Vagina (tissue), 2 donors: ENCODE results near the gene MPLKIP. TPM values are rescaled to one million over a fixed set of nuclear protein-coding genes. Genes with fewer than 3 reads are reported as not detected.
"Not testable (repeated sequence)": the region's sequence is repeated elsewhere in the genome, so short reads cannot be mapped to it uniquely, and the experiment has no call there.

Experiments
- DNase-seq, 2 donors: peaks; one replicate each; pipeline ENCODE4 v3.0.0-alpha.2; 2017; ENCODE audit errors: extremely low spot score in 2 of 2
- H3K27ac ChIP-seq: fragments of 200-600 bp; sonication (generic); one replicate; pipeline ENCODE4 v1.5.1; 2019
- H3K27me3 ChIP-seq: fragments of 200-600 bp; sonication (generic); one replicate; pipeline ENCODE4 v1.5.1; 2019
- H3K36me3 ChIP-seq, 2 donors: fragments of 200-600 bp; sonication (generic); one replicate each; pipeline ENCODE4 v1.5.1; 2017 to 2019
- H3K4me1 ChIP-seq: fragments of 200-600 bp; sonication (generic); one replicate; pipeline ENCODE4 v1.5.1; 2019
- H3K4me3 ChIP-seq, 2 donors: fragments of 200-600 bp; sonication (generic); 1 replicate in 1 of 2; 2 replicates in 1 of 2; pipeline ENCODE4 v1.5.1; 2016 to 2019
- H3K9me3 ChIP-seq: fragments of 200-600 bp; sonication (generic); one replicate; pipeline ENCODE4 v1.5.1; 2019
- POLR2A ChIP-seq, 2 donors: fragments of 450-650 bp; IDR thresholded peaks; one replicate each; pipeline ENCODE4 v1.6.1; 2017; ENCODE audit warnings: antibody characterized with exemption in 2 of 2, mild to moderate bottlenecking in 2 of 2, moderate library complexity in 2 of 2
- POLR2AphosphoS5 ChIP-seq, 2 donors: sonication (generic); formaldehyde crosslinking; IDR thresholded peaks; one replicate each; pipeline ENCODE4 v1.9.0; 2017; ENCODE audit warnings: antibody characterized with exemption in 2 of 2, mild to moderate bottlenecking in 2 of 2, low read depth in 1 of 2; ENCODE audit not compliant: insufficient read depth in 1 of 2
- intact Hi-C: fragments of 100-400 bp; cut with DNase I; formaldehyde crosslinking; loops from one replicate; pipeline ENCODE4 v1.15.1; 2023
- total RNA-seq: library from RNA; depleted of rRNA; stranded (reverse); fragments of >200 nt; gene quantifications from one replicate; pipeline ENCODE4 v1.2.3, GENCODE V29; 2016
- TF ChIP-seq, protein P1 (sequence below), 3 experiments: fragments of 450-650 bp in 2 of 3; fragments of 200-600 bp in 1 of 3; sonication (generic) in 1 of 3; IDR thresholded peaks; one replicate each; pipeline ENCODE4 v1.5.1; 2017 to 2019; ENCODE audit warnings: antibody characterized with exemption in 3 of 3, mild to moderate bottlenecking in 2 of 3, moderate library complexity in 2 of 3

MPLKIP gene
- total RNA-seq, 1 donor from 2014 or later, result 32.4 TPM

DNA sequence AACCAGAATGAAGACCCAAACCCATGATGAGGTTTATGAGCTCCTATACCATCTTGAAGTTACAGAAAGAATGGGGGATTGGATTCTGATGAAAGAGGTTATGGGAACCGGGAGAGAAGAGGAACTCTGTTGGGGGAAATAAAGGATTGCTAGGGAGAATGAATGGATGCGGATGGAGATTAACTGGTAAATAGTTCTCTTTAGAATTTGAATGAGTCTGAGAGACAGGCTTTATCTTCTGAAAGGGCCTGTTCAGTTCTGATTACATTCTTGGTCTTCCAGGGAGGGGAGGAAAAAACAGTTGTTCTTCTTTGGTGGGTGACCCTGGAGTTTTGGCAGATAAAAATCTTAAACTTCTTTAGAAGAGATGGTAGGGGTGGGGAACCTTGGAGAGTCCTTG is 14.2 kb upstream of the MPLKIP start:
- intact Hi-C loops, result no loop called here
- TF ChIP-seq POLR2A (IDR thresholded peaks at IDR 0.05) (no peak), POLR2AphosphoS5 (IDR thresholded peaks at IDR 0.05; ENCODE audit: insufficient read depth in 1 of 2, low read depth in 1 of 2) (no peak)
- TF ChIP-seq, protein P1, sequence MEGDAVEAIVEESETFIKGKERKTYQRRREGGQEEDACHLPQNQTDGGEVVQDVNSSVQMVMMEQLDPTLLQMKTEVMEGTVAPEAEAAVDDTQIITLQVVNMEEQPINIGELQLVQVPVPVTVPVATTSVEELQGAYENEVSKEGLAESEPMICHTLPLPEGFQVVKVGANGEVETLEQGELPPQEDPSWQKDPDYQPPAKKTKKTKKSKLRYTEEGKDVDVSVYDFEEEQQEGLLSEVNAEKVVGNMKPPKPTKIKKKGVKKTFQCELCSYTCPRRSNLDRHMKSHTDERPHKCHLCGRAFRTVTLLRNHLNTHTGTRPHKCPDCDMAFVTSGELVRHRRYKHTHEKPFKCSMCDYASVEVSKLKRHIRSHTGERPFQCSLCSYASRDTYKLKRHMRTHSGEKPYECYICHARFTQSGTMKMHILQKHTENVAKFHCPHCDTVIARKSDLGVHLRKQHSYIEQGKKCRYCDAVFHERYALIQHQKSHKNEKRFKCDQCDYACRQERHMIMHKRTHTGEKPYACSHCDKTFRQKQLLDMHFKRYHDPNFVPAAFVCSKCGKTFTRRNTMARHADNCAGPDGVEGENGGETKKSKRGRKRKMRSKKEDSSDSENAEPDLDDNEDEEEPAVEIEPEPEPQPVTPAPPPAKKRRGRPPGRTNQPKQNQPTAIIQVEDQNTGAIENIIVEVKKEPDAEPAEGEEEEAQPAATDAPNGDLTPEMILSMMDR (IDR thresholded peaks at IDR 0.05), result no peak
- H3K36me3 ChIP-seq, result no peaks in the 10 kb centered on the region
- H3K27ac ChIP-seq, result no peak overlapping the region
- H3K4me1 ChIP-seq, result no peaks in the 10 kb centered on the region
- H3K9me3 ChIP-seq, result no peaks in the 10 kb centered on the region
- no peak overlapping the region for H3K4me3 ChIP-seq
- no peaks in the 10 kb centered on the region for H3K27me3 ChIP-seq
- DNase-seq, result no peak

DNA sequence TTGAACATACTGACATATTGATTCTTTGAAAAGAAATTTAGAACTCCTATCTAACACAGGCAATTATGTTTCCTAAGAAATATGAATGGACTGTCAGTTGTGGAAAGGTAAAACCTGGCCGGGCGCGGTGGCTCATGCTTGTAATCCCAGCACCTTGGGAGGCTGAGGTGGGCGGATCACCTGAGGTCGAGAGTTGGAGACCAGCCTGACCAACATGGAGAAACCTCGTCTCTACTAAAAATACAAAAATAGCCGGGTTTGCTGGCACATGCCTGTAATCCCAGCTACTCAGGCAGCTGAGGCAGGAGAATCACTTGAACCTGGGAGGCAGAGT is 13.8 kb upstream of the MPLKIP start:
- intact Hi-C loops, H3K4me3 ChIP-seq, H3K27ac ChIP-seq, H3K36me3 ChIP-seq, H3K27me3 ChIP-seq, DNase-seq, H3K4me1 ChIP-seq, H3K9me3 ChIP-seq: not testable (repeated sequence)

DNA sequence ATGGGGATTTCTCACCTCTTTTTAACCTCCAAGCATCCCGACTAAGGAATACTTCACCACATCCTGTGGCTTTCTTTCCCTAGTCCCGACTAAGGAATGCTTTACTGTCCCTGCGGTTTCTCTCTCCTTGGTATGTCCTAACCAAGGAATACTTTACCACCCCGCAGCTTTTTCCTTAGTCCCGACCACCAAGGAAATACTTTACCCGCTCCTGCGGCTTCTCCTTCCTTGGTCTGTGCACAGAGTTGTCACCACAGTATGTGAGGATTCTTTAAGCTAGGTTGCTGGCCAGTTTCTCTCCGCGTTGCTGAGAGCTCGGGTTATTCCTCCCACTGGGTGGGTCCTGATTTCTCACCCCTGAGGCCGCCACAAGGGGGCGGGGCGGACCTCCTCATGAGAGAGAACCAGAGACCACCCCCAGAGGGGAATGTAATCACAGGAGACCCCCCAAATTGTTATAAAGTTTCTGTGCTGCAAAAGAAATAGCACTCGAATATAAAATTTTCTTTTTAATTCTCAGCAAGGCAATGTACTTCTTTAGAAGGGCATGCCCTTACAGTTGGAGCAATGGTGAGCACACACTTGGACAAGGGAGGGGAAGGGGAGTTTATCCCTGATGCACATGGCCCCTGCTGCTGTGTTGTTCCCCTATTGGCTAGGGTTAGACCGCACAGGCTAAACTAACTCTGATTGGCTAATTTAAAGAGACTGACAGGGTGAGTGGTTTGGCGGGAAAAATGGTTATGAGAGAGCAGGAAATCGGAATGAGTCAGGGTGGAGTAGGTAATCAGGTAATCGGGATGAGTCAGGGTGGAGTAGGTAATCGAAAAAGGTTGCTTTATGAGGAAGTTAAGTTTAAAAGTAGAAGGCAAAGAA is 13.2 kb upstream of the MPLKIP start:
- H3K27me3 ChIP-seq, result no peaks in the 10 kb centered on the region
- intact Hi-C loops, result no loop called here
- no peaks in the 10 kb centered on the region for H3K36me3 ChIP-seq
- no peak overlapping the region for H3K27ac ChIP-seq
- H3K4me1 ChIP-seq, result no peaks in the 10 kb centered on the region
- no peak for TF ChIP-seq POLR2A (IDR thresholded peaks at IDR 0.05)
- no peak for TF ChIP-seq POLR2AphosphoS5 (IDR thresholded peaks at IDR 0.05; ENCODE audit: insufficient read depth in 1 of 2, low read depth in 1 of 2)
- TF ChIP-seq, protein P1 (IDR thresholded peaks at IDR 0.05), result no peak
- H3K9me3 ChIP-seq, result no peaks in the 10 kb centered on the region
- no peak overlapping the region for H3K4me3 ChIP-seq
- DNase-seq, result no peak

DNA sequence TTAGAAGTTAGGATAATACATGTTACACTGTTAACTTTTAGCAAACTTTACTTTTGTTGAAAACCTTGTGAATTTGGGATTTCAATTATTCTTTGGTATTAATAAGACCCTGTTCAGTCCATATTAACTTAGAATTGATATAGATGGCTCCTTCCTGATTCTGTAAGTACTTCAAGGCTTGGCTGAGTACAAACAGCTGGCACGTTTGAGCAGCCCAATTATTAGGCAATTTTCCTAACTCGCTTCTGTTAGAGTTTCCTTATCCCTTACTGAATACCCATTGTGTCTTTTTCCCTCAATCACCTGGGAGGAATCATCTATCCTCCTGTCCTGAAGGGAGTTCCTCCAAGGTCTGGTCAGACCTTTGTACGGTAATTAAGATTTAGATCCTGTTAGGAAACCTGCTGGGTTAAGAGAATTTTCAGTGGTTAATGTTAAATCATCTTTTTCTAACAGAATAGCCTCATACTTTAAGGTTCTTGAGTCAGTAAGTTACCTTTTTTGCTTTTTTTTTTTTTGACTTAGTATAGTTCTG is 11.2 kb upstream of the MPLKIP start:
- H3K27ac ChIP-seq, DNase-seq, H3K4me3 ChIP-seq, H3K36me3 ChIP-seq, H3K4me1 ChIP-seq, H3K27me3 ChIP-seq, H3K9me3 ChIP-seq, intact Hi-C loops: not testable (repeated sequence)

DNA sequence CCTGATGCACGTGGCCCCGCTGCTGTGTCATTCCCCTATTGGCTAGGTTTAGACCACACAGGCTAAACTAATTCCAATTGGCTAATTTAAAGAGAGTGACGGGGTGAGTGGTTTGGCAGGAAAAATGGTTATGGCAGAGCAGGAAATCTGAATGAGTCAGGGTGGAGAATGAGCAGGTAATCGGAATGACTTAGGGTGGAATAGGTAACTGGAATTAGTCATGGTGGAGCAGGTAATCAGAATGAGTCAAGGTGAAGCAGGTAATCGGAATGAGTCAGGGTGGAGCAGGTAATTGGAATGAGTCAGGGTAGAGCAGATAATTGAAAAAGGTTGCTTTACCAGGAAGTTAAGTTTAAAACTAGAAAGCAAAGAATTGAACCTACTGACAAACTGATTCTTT is 7.5 kb upstream of the MPLKIP start:
- DNase-seq, H3K27me3 ChIP-seq, intact Hi-C loops, H3K4me3 ChIP-seq, H3K36me3 ChIP-seq, H3K4me1 ChIP-seq, H3K9me3 ChIP-seq, H3K27ac ChIP-seq: not testable (repeated sequence)
- TF ChIP-seq POLR2AphosphoS5 (IDR thresholded peaks at IDR 0.05; ENCODE audit: insufficient read depth in 1 of 2, low read depth in 1 of 2), result peak in 1 of 2 donors; percentile 9

DNA sequence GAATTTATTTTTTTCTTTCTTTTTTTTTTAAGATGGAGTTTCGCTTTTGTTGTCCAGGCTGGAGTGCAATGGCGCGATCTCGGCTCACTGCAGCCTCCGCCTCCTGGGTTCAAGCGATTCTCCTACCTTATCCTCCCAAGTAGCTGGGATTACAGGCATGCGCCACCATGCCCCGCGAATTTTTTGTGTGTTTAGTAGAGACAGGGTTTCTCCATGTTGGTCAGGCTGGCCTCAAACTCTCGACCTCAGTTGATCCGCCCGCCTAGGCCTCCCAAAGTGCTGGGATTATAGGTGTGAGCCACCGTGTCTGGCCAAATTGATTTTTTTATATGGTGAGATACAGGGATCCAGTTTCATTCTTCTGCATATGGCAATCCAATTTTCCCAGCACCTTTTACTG is 5.5 kb upstream of the MPLKIP start:
- DNase-seq, H3K4me1 ChIP-seq, H3K4me3 ChIP-seq, H3K27me3 ChIP-seq, intact Hi-C loops, H3K36me3 ChIP-seq, H3K27ac ChIP-seq, H3K9me3 ChIP-seq: not testable (repeated sequence)

DNA sequence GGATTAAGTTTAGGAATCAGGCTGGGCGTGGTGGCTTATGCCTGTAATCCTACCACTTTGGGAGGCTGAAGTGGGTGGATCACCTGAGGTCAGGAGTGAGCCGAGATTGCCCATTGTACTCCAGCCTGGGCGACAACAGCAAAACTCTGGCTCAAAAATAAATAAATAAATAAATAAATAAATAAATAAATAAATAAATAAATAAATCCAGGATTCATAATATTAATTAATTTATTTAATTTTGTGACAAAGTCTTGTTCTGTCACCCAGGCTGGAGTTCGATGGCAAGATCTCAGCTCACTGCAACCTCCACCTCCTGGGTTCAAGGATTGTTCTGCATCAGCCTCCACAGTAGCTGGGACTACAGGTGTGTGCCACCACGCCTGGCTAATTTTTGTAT is 4.6 kb upstream of the MPLKIP start:
- H3K27me3 ChIP-seq, result no peaks in the 10 kb centered on the region
- H3K4me1 ChIP-seq, result peaks cover 7% of the 10 kb centered on the region
- intact Hi-C loops, result no loop called here
- no peaks in the 10 kb centered on the region for H3K36me3 ChIP-seq
- H3K4me3 ChIP-seq, result no peak overlapping the region
- TF ChIP-seq, protein P1 (IDR thresholded peaks at IDR 0.05), result no peak
- TF ChIP-seq POLR2AphosphoS5 (IDR thresholded peaks at IDR 0.05; ENCODE audit: insufficient read depth in 1 of 2, low read depth in 1 of 2) (no peak), POLR2A (IDR thresholded peaks at IDR 0.05) (no peak)
- no peak overlapping the region for H3K27ac ChIP-seq
- no peak for DNase-seq
- no peaks in the 10 kb centered on the region for H3K9me3 ChIP-seq
